K562 (cell line): ENCODE measurements around the gene CILP. TPM values are rescaled to one million over a fixed set of nuclear protein-coding genes. Genes with fewer than 3 reads are reported as not detected.

Source experiments
- CREB1 ChIP-seq, 2 experiments: sonication (generic) in 1 of 2; formaldehyde crosslinking in 1 of 2; IDR thresholded peaks; 2 replicates each; pipeline versions ENCODE4 v1.6.1 to v1.8.0; 2012 to 2022; ENCODE audit warnings: inconsistent platforms in 1 of 2, mild to moderate bottlenecking in 1 of 2, missing genetic modification reagents in 1 of 2, moderate library complexity in 1 of 2
- CSDE1 ChIP-seq, 2 experiments: fragments of 450-650 bp; IDR thresholded peaks; 2 replicates each; pipeline ENCODE4 v1.6.1; 2016; ENCODE audit warnings: mild to moderate bottlenecking in 1 of 2
- NCOA1 ChIP-seq: fragments of 450-650 bp; IDR thresholded peaks from 2 replicates; pipeline ENCODE4 v1.6.1; 2016; ENCODE audit warnings: low read depth
- TFAP4 ChIP-seq: sonication (generic); formaldehyde crosslinking; IDR thresholded peaks from 2 replicates; pipeline ENCODE4 v1.8.0; 2022; ENCODE audit warnings: missing genetic modification reagents, mild to moderate bottlenecking, moderate library complexity, borderline replicate concordance
- ZNF184 ChIP-seq: sonication (generic); formaldehyde crosslinking; IDR thresholded peaks from 2 replicates; pipeline ENCODE4 v1.5.0; 2020; ENCODE audit warnings: missing genetic modification reagents
- polyA plus RNA-seq, 8 experiments: library from polyadenylated mRNA; depleted of rRNA in 4 of 8; stranded (reverse) in 5 of 8; unstranded in 3 of 8; fragments of >200 nt; fragmentation: Nextera tagmentation in 2 of 8; fragmentation: Illumina TruSeq in 1 of 8; extraction: Ambion mirVana in 2 of 8; extraction: Trizol in 1 of 8; gene quantifications; 2 replicates each; pipeline versions ENCODE4 v1.2.1 to v1.2.3, GENCODE V29; 2011 to 2014; ENCODE audit warnings: inconsistent platforms in 1 of 8, missing spikeins in 1 of 8
- total RNA-seq, 7 experiments: library from RNA; depleted of rRNA in 6 of 7; stranded (reverse); fragments of >200 nt in 6 of 7; fragmentation: Illumina TruSeq in 2 of 7; extraction: Trizol in 2 of 7; gene quantifications; 2 replicates each; pipeline versions ENCODE4 v1.2.1 to v1.2.3, GENCODE V29; 2011 to 2021; ENCODE audit warnings: low replicate concordance in 1 of 7
- TF ChIP-seq, protein P1 (sequence below): sonication (generic); formaldehyde crosslinking; IDR thresholded peaks from 2 replicates; pipeline ENCODE4 v1.8.0; 2022; ENCODE audit warnings: missing genetic modification reagents, mild to moderate bottlenecking, borderline replicate concordance
- TF ChIP-seq, protein P2 (sequence below): IDR thresholded peaks from 2 replicates; pipeline ENCODE4 v1.6.1; 2012; ENCODE audit warnings: low read depth, low read length, improper control_type of control experiment, borderline replicate concordance
- TF ChIP-seq, protein P3 (sequence below): IDR thresholded peaks from 3 replicates; pipeline ENCODE4 v1.6.1; 2011; ENCODE audit warnings: borderline replicate concordance, mild to moderate bottlenecking, moderate library complexity; ENCODE audit not compliant: insufficient read length; ENCODE audit errors: extremely low read depth
- TF ChIP-seq, protein P4 (sequence below): fragments of 250-450 bp; sonication (Bioruptor Pico); IDR thresholded peaks from 2 replicates; pipeline ENCODE4 v1.4.0; 2020; ENCODE audit warnings: mild to moderate bottlenecking, moderate library complexity
- TF ChIP-seq, protein P5 (sequence below): IDR thresholded peaks from 3 replicates; pipeline ENCODE4 v1.6.1; 2011; ENCODE audit warnings: borderline replicate concordance, mild to moderate bottlenecking; ENCODE audit not compliant: insufficient read length, insufficient read depth

The CILP gene
- total and polyA plus RNA-seq, 9 of the 15 experiments (the other 6 are each of a cell fraction or from before 2014, with no cell fraction given) = 0.03 TPM; not detected in 8

DNA sequence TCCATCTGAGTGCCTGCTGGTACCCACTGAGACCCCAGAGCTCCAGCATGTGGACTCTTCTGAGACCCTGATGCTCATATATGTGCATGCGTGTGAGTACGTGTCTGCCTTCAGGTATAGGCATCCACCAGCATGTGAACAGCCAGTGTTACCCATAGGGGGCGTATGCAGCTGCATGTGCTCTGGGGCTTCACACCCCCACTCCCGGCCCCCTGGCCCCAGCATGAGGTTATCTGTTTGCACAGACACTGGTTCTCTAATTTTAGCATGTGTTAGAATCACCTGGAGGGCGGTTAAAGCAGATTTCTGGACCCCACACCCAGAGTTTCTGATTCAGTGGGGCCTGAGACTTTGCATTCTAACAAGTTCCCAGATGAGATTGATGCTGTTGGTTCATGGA lies 824 bp upstream of the CILP start (continued):
- TF ChIP-seq, protein P1, sequence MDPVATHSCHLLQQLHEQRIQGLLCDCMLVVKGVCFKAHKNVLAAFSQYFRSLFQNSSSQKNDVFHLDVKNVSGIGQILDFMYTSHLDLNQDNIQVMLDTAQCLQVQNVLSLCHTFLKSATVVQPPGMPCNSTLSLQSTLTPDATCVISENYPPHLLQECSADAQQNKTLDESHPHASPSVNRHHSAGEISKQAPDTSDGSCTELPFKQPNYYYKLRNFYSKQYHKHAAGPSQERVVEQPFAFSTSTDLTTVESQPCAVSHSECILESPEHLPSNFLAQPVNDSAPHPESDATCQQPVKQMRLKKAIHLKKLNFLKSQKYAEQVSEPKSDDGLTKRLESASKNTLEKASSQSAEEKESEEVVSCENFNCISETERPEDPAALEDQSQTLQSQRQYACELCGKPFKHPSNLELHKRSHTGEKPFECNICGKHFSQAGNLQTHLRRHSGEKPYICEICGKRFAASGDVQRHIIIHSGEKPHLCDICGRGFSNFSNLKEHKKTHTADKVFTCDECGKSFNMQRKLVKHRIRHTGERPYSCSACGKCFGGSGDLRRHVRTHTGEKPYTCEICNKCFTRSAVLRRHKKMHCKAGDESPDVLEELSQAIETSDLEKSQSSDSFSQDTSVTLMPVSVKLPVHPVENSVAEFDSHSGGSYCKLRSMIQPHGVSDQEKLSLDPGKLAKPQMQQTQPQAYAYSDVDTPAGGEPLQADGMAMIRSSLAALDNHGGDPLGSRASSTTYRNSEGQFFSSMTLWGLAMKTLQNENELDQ (CRISPR knock-in tag) = no peak
- TF ChIP-seq CREB1 (IDR thresholded peaks at IDR 0.05) (no peak), CREB1 (CRISPR knock-in tag; IDR thresholded peaks at IDR 0.05) (no peak; the same call in 1 of the 2 replicates), ZNF184 (CRISPR knock-in tag) (no peak), NCOA1 (no peak), TFAP4 (CRISPR knock-in tag) (peak; percentile 75; the same call in 1 of the 2 replicates), CSDE1 (IDR thresholded peaks at IDR 0.05) (no peak)
- TF ChIP-seq, protein P2, sequence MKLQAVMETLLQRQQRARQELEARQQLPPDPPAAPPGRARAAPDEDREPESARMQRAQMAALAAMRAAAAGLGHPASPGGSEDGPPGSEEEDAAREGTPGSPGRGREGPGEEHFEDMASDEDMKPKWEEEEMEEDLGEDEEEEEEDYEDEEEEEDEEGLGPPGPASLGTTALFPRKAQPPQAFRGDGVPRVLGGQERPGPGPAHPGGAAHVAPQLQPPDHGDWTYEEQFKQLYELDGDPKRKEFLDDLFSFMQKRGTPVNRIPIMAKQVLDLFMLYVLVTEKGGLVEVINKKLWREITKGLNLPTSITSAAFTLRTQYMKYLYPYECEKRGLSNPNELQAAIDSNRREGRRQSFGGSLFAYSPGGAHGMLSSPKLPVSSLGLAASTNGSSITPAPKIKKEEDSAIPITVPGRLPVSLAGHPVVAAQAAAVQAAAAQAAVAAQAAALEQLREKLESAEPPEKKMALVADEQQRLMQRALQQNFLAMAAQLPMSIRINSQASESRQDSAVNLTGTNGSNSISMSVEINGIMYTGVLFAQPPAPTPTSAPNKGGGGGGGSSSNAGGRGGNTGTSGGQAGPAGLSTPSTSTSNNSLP = no peak
- TF ChIP-seq, protein P3, sequence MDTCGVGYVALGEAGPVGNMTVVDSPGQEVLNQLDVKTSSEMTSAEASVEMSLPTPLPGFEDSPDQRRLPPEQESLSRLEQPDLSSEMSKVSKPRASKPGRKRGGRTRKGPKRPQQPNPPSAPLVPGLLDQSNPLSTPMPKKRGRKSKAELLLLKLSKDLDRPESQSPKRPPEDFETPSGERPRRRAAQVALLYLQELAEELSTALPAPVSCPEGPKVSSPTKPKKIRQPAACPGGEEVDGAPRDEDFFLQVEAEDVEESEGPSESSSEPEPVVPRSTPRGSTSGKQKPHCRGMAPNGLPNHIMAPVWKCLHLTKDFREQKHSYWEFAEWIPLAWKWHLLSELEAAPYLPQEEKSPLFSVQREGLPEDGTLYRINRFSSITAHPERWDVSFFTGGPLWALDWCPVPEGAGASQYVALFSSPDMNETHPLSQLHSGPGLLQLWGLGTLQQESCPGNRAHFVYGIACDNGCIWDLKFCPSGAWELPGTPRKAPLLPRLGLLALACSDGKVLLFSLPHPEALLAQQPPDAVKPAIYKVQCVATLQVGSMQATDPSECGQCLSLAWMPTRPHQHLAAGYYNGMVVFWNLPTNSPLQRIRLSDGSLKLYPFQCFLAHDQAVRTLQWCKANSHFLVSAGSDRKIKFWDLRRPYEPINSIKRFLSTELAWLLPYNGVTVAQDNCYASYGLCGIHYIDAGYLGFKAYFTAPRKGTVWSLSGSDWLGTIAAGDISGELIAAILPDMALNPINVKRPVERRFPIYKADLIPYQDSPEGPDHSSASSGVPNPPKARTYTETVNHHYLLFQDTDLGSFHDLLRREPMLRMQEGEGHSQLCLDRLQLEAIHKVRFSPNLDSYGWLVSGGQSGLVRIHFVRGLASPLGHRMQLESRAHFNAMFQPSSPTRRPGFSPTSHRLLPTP = no peak
- TF ChIP-seq, protein P4, sequence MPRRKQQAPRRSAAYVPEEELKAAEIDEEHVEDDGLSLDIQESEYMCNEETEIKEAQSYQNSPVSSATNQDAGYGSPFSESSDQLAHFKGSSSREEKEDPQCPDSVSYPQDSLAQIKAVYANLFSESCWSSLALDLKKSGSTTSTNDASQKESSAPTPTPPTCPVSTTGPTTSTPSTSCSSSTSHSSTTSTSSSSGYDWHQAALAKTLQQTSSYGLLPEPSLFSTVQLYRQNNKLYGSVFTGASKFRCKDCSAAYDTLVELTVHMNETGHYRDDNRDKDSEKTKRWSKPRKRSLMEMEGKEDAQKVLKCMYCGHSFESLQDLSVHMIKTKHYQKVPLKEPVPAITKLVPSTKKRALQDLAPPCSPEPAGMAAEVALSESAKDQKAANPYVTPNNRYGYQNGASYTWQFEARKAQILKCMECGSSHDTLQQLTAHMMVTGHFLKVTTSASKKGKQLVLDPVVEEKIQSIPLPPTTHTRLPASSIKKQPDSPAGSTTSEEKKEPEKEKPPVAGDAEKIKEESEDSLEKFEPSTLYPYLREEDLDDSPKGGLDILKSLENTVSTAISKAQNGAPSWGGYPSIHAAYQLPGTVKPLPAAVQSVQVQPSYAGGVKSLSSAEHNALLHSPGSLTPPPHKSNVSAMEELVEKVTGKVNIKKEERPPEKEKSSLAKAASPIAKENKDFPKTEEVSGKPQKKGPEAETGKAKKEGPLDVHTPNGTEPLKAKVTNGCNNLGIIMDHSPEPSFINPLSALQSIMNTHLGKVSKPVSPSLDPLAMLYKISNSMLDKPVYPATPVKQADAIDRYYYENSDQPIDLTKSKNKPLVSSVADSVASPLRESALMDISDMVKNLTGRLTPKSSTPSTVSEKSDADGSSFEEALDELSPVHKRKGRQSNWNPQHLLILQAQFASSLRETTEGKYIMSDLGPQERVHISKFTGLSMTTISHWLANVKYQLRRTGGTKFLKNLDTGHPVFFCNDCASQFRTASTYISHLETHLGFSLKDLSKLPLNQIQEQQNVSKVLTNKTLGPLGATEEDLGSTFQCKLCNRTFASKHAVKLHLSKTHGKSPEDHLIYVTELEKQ (CRISPR knock-in tag) = no peak
- TF ChIP-seq, protein P5, sequence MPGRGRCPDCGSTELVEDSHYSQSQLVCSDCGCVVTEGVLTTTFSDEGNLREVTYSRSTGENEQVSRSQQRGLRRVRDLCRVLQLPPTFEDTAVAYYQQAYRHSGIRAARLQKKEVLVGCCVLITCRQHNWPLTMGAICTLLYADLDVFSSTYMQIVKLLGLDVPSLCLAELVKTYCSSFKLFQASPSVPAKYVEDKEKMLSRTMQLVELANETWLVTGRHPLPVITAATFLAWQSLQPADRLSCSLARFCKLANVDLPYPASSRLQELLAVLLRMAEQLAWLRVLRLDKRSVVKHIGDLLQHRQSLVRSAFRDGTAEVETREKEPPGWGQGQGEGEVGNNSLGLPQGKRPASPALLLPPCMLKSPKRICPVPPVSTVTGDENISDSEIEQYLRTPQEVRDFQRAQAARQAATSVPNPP = no peak
